ENCODE data around the gene MASP1. TPM values are rescaled to one million over a fixed set of nuclear protein-coding genes. Genes with fewer than 3 reads are reported as not detected.
"Not testable (repeated sequence)": the region's sequence is repeated elsewhere in the genome, so short reads cannot be mapped to it uniquely, and the experiment has no call there.

Gene MASP1
- total RNA-seq, 4 donors from 2014 or later, result 0.92 to 4.6 (median 1.2) TPM

DNA sequence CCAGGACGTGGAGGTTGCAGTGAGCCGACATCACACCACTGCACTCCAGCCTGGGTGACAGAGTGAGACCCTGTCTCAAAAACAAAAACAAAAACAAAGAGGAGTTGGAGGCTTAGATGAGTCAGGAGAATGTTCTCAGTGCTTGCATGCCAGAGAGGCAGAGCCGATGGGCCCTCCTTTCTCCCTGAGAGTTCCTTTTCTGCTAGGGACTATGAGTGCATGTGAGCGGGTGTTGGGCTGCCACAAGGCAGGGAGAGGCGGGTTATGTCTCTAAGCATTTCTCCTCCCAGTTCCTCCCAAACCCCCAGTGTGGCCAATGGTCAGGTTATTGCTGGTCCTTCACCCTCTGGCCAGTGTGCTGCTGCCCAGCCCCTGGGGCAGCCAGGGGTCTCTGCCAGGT, 49.1 kb downstream of the MASP1 start:
- no peak for TF ChIP-seq CTCF (IDR thresholded peaks at IDR 0.05)
- no peak for TF ChIP-seq POLR2A (IDR thresholded peaks at IDR 0.05)
- H3K27me3 ChIP-seq, result peaks cover 0 to 4% (median 0%) of the 10 kb centered on the region in 4 donors
- no peak overlapping the region for H3K27ac ChIP-seq
- H3K4me1 ChIP-seq, result peaks cover 0 to 15% (median 8%) of the 10 kb centered on the region in 3 donors
- intact Hi-C loops (cut with DNase I), result no loop called here
- no peak overlapping the region for H3K4me3 ChIP-seq
- no peak for DNase-seq
- 80 to 88% methylated on average over 4 to 5 of the region's 5 CpGs for WGBS, 2 donors
- no peaks in the 10 kb centered on the region for H3K36me3 ChIP-seq
- H3K9me3 ChIP-seq, result no peaks in the 10 kb centered on the region

DNA sequence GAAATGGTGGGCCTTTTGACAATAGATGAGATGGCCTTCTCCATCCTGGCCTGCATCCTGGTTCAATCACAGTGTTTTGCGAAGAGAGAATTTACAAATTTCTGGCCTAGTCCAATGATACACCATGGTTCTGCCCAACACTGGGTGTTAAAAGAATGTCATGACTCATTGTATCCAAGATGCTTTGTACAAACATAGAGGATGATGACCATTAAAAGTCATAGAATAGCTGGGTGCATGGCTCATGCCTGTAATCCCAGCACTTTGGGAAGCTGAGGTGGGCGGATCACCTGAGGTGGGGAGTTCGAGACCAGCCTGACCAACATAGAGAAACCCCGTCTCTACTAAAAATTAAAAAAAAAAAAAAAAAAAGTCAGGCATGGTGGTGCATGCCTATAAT, 52.7 kb downstream of the MASP1 start:
- intact Hi-C loops (cut with DNase I); H3K27ac ChIP-seq; H3K4me3 ChIP-seq; H3K27me3 ChIP-seq; H3K36me3 ChIP-seq; H3K9me3 ChIP-seq; H3K4me1 ChIP-seq; DNase-seq: not testable (repeated sequence)
- WGBS, 2 donors, result 91 to 97% methylated on average over 4 of the region's 4 CpGs

DNA sequence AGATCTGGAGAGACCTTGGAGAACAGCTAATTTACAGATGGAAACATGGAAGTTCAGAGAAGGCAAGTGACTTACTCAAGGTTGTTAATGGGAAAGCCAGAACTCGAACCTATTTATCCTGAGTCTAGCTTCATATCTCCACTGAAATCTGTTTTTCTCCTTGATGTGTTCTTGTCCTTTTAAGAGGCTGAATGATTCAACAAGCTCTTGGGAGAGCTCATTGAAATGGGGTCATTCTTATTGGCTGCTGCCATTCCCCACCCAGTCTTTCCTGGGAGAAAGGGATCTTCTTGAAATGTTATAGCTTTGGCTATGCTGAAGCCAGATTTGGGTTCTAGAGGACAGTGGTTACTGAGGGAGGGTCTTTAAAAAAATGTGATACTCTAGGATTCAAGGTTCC, 53.3 kb downstream of the MASP1 start:
- intact Hi-C loops (cut with DNase I), result no loop called here
- WGBS, 2 donors, result 70 to 73% methylated on average over 1 of the region's 1 CpG
- peaks cover 0 to under 1% (median 0%) of the 10 kb centered on the region in 3 donors for H3K4me1 ChIP-seq

DNA sequence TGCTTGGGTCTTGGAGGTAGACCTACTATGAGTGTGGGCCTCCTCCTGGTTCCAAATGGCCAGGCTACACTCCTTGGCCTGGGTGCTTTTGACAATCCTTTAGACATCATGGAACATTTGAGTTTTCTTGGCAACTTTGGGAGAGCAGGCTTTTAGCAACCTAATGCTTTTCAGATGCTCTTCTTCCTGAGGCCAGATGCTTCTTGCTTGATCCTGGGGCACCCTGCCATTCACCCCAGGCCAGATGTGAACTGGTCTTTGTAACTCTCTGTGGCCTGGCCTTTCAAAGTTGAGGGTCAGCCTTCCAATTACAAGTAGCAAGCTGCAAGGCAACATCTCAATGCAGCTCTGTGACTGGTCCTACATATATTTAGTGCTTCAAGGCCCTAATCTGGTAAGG, 53.8 kb downstream of the MASP1 start:
- Histone ChIP-seq H3K4me3 (no peak overlapping the region), H3K36me3 (no peaks in the 10 kb centered on the region), H3K4me1 (no peaks in the 10 kb centered on the region), H3K9me3 (no peaks in the 10 kb centered on the region), H3K27me3 (no peaks in the 10 kb centered on the region), H3K27ac (no peak overlapping the region)
- DNase-seq, result no peak
- intact Hi-C loops (cut with DNase I), result no loop called here
- TF ChIP-seq CTCF (IDR thresholded peaks at IDR 0.05) (no peak), POLR2A (IDR thresholded peaks at IDR 0.05) (no peak)

More for the DNA sequence above, 53.3 kb downstream of the MASP1 start:
- no peaks in the 10 kb centered on the region for H3K36me3 ChIP-seq
- H3K9me3 ChIP-seq, result no peaks in the 10 kb centered on the region
- H3K27ac ChIP-seq, result no peak overlapping the region
- TF ChIP-seq POLR2A (IDR thresholded peaks at IDR 0.05), result no peak
- TF ChIP-seq CTCF (IDR thresholded peaks at IDR 0.05), result no peak
- no peak for DNase-seq
- no peaks in the 10 kb centered on the region for H3K27me3 ChIP-seq
- no peak overlapping the region for H3K4me3 ChIP-seq

DNA sequence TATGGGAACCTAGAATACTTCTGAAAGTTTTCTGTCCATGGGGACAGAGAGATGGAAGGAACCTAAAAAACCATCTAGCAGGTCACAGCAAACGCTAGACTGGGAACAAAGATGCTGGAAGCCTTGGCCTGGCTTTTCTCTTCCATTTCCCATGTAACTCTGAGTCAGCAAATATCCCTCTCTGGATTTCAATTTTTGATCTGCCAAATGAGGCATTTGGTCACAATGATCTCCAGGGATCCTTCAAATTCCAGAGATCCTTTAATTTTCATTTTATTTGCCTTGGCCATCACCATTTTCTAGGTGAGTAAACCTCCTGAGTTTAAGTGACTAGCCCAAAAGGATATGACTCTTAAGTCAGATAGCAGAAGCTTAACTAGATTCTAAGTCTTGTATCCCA, 54.6 kb downstream of the MASP1 start:
- intact Hi-C loops (cut with DNase I), result no loop called here
- 78 to 100% methylated on average over 1 of the region's 1 CpG for WGBS, 2 donors
- TF ChIP-seq CTCF (IDR thresholded peaks at IDR 0.05) (no peak), POLR2A (IDR thresholded peaks at IDR 0.05) (no peak)
- DNase-seq, result no peak
- no peaks in the 10 kb centered on the region for H3K36me3 ChIP-seq
- no peaks in the 10 kb centered on the region for H3K9me3 ChIP-seq
- no peak overlapping the region for H3K4me3 ChIP-seq
- H3K4me1 ChIP-seq, result no peaks in the 10 kb centered on the region
- no peaks in the 10 kb centered on the region for H3K27me3 ChIP-seq
- no peak overlapping the region for H3K27ac ChIP-seq

DNA sequence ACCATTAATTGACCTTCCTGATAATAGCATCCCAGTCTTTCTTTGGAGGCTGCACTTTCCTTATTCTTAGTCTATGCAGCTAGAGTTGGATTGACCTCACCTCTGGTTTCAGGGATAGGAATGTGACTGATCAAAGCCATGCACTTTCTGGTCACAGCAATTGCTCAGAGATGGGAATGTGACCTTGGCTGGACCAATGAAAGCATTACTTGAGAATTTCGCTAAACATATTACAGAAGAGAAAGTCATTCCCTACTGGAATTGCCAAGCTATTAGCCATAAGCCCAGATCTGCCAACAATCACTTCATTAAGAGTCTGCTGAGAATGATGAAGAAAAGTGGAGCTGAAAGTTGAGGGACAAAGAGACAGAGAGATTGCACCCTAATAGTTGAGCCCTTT, 61.5 kb downstream of the MASP1 start:
- no peaks in the 10 kb centered on the region for H3K4me1 ChIP-seq
- H3K36me3 ChIP-seq, result no peaks in the 10 kb centered on the region
- intact Hi-C loops (cut with DNase I), result no loop called here
- no peak overlapping the region for H3K27ac ChIP-seq
- H3K9me3 ChIP-seq, result no peaks in the 10 kb centered on the region
- H3K4me3 ChIP-seq, result no peak overlapping the region
- 77 to 94% methylated on average over 1 of the region's 1 CpG for WGBS, 2 donors
- H3K27me3 ChIP-seq, result peaks cover 0 to 11% (median 0%) of the 10 kb centered on the region in 4 donors
- TF ChIP-seq CTCF (IDR thresholded peaks at IDR 0.05), result no peak
- no peak for TF ChIP-seq POLR2A (IDR thresholded peaks at IDR 0.05)
- no peak for DNase-seq
